Glutamatergic neuron (in vitro differentiated cells): ENCODE measurements around the gene WNT3A. TPM values are rescaled to one million over a fixed set of nuclear protein-coding genes. Genes with fewer than 3 reads are reported as not detected.

Experiments
- DNase-seq: peaks from one replicate; pipeline ENCODE4 v3.0.0; 2022
- H3K27ac Mint-ChIP-seq: one replicate; pipeline ENCODE4 v1.8.0; 2020; ENCODE audit warnings: mild to moderate bottlenecking, mixed read lengths, inconsistent platforms; ENCODE audit not compliant: unreplicated experiment
- H3K27me3 Mint-ChIP-seq: one replicate; pipeline ENCODE4 v1.8.0; 2020; ENCODE audit warnings: mild to moderate bottlenecking, moderate library complexity, mixed read lengths, inconsistent platforms; ENCODE audit not compliant: unreplicated experiment
- H3K36me3 Mint-ChIP-seq: one replicate; pipeline ENCODE4 v1.8.0; 2020; ENCODE audit warnings: mild to moderate bottlenecking, mixed read lengths, inconsistent platforms; ENCODE audit not compliant: unreplicated experiment
- H3K4me1 Mint-ChIP-seq: one replicate; pipeline ENCODE4 v1.8.0; 2020; ENCODE audit warnings: mild to moderate bottlenecking, low read depth, mixed read lengths, inconsistent platforms; ENCODE audit not compliant: unreplicated experiment
- H3K4me3 Mint-ChIP-seq: one replicate; pipeline ENCODE4 v1.8.0; 2020; ENCODE audit warnings: mild to moderate bottlenecking, mixed read lengths, inconsistent platforms; ENCODE audit not compliant: unreplicated experiment
- H3K9me3 Mint-ChIP-seq: one replicate; pipeline ENCODE4 v1.8.0; 2020; ENCODE audit warnings: mild to moderate bottlenecking, moderate library complexity, mixed read lengths, inconsistent platforms; ENCODE audit not compliant: unreplicated experiment
- CTCF ChIP-seq: fragments of 200-600 bp; sonication (generic); IDR thresholded peaks from one replicate; pipeline ENCODE4 v1.5.0; 2021; ENCODE audit not compliant: partially characterized antibody, unreplicated experiment
- total RNA-seq: library from RNA; stranded (reverse); fragmentation: NEBNext Ultra II Directional; extraction: Animal tissue kit (Norgen Biotek cat#: 25700); gene quantifications from one replicate; pipeline ENCODE4 v1.2.1, GENCODE V29; 2021; ENCODE audit not compliant: unreplicated experiment

The WNT3A gene
- total RNA-seq, 1 donor from 2014 or later, result not detected

DNA sequence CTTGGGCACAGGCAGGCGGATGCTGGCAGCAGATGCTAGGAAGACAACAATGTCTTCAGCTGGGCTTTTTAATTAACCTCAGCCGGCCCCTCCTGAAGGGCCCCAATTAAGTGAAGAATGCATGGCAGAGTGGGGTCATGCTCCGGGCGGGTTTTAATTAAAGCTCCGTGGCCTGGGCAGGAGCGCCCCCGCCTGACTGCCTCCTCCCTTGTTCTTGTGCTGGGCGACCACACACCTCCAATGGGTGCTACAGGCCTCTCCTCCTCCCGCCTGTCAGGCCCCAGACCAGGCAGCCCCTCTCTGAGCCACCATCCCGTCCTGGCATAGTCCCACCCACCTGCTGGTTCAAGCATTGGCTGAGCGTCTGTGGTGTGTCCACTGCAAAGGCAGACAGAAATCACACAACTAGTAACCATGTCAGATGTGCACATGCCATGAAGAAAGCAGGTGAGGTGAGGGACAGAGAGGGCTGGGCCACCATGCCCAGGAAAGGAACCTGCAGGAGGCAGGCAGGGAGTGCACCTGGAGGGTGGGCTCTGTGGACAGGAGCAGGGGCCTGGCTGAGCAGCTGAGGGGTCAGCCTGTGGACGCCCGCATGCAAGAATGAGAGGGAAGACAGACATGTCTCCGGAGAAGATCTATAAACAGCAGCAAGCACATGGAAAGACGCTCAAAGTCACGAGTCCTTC, 67.2 kb downstream of the WNT3A start:
- Mint-ChIP-seq H3K36me3 (no peaks in the 10 kb centered on the region), H3K27ac (no peak overlapping the region), H3K4me1 (no peaks in the 10 kb centered on the region), H3K4me3 (no peak overlapping the region), H3K27me3 (peaks cover 9% of the 10 kb centered on the region), H3K9me3 (no peaks in the 10 kb centered on the region)
- no peak for DNase-seq
- TF ChIP-seq CTCF, result no peak

DNA sequence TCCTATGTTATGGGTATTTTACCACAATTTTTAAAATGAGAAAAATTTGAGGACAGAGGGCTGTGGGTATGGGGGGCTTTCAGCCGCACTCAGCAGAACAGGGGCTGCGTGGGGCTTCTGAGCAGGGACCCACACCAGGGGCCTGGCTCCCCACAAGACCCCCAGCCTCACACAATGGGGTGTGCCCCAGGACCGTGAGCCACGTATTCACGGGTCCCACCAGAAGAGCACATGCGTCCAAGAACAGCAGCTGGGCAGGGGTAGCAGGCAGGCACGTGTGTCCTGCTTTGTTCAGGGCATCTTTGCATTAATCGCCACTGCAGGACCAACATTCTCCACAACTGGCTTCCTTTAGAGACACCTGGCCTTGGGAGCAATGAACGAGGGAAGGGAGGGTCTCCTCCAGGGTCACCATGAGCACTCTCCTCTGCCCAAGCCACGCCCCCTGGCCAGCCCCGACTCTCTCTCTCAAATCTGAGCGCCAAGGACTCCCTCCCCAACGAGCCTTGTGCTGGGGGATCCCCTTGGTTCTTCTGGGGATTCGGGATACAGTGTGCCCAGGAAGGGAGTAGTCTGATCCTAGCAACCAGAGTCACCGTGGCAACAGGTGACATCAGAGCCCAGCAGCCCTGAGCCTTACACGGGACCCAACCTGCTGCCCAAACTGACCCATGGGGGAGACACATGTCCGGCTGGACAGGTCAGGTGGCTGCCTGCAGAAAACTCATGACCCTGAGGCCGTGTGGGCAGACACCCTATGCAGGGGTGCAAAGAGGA, 68.3 kb downstream of the WNT3A start:
- Mint-ChIP-seq H3K4me1 (no peaks in the 10 kb centered on the region), H3K9me3 (no peaks in the 10 kb centered on the region), H3K4me3 (no peak overlapping the region), H3K27ac (no peak overlapping the region), H3K36me3 (no peaks in the 10 kb centered on the region), H3K27me3 (peaks cover 11% of the 10 kb centered on the region)
- DNase-seq, result no peak
- TF ChIP-seq CTCF, result no peak

- DNase-seq, result no peak
- H3K27ac Mint-ChIP-seq, result no peak overlapping the region
- no peaks in the 10 kb centered on the region for H3K4me1 Mint-ChIP-seq
- no peak for TF ChIP-seq CTCF
- no peak overlapping the region for H3K4me3 Mint-ChIP-seq
- no peaks in the 10 kb centered on the region for H3K9me3 Mint-ChIP-seq
- H3K36me3 Mint-ChIP-seq, result no peaks in the 10 kb centered on the region
- H3K27me3 Mint-ChIP-seq, result peaks cover 11% of the 10 kb centered on the region
Observed at GRCh38 chr1:228075801-228076271, 69.0 kb downstream of the WNT3A start.

GRCh38 chr1:228076796-228077430, 70.1 kb downstream of the WNT3A start:
- H3K27ac Mint-ChIP-seq, result no peak overlapping the region
- H3K4me3 Mint-ChIP-seq, result no peak overlapping the region
- TF ChIP-seq CTCF, result no peak
- H3K4me1 Mint-ChIP-seq, result no peaks in the 10 kb centered on the region
- H3K36me3 Mint-ChIP-seq, result no peaks in the 10 kb centered on the region
- peaks cover 10% of the 10 kb centered on the region for H3K27me3 Mint-ChIP-seq
- no peak for DNase-seq
- H3K9me3 Mint-ChIP-seq, result no peaks in the 10 kb centered on the region
